ENCODE data around the gene FAM118B.

- TF ChIP-seq, protein P1, sequence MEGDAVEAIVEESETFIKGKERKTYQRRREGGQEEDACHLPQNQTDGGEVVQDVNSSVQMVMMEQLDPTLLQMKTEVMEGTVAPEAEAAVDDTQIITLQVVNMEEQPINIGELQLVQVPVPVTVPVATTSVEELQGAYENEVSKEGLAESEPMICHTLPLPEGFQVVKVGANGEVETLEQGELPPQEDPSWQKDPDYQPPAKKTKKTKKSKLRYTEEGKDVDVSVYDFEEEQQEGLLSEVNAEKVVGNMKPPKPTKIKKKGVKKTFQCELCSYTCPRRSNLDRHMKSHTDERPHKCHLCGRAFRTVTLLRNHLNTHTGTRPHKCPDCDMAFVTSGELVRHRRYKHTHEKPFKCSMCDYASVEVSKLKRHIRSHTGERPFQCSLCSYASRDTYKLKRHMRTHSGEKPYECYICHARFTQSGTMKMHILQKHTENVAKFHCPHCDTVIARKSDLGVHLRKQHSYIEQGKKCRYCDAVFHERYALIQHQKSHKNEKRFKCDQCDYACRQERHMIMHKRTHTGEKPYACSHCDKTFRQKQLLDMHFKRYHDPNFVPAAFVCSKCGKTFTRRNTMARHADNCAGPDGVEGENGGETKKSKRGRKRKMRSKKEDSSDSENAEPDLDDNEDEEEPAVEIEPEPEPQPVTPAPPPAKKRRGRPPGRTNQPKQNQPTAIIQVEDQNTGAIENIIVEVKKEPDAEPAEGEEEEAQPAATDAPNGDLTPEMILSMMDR (IDR thresholded peaks at IDR 0.05; ENCODE audit: poor library complexity): no peak
- TF ChIP-seq EZH2 (IDR thresholded peaks at IDR 0.05; ENCODE audit: borderline replicate concordance): no peak
Observed at GRCh38 chr11:126233391-126233790, 21.8 kb downstream of the FAM118B start.
